GM23248 (cell line): ENCODE data around the gene HDGFL3. TPM values are rescaled to one million over a fixed set of nuclear protein-coding genes. Genes with fewer than 3 reads are reported as not detected.

ENCODE experiments used
- DNase-seq: peaks from one replicate; pipeline ENCODE4 v3.0.0-alpha.2; 2015
- H2AFZ ChIP-seq: fragments of 200-600 bp; sonication (generic); 2 replicates; pipeline ENCODE4 v1.6.1; 2016; ENCODE audit warnings: antibody characterized with exemption
- H3F3A ChIP-seq: fragments of 200-600 bp; sonication (generic); 2 replicates; pipeline ENCODE4 v1.6.1; 2016; ENCODE audit warnings: mild to moderate bottlenecking, antibody characterized with exemption, mixed run types; ENCODE audit not compliant: insufficient read depth
- H3K27ac ChIP-seq: fragments of 200-600 bp; sonication (generic); 2 replicates; pipeline ENCODE4 v1.5.1; 2016; ENCODE audit warnings: mild to moderate bottlenecking
- H3K27me3 ChIP-seq: fragments of 200-600 bp; sonication (generic); replicated peaks from 2 replicates; pipeline ENCODE4 v1.6.1; 2016; ENCODE audit warnings: mild to moderate bottlenecking; ENCODE audit not compliant: insufficient read depth
- H3K36me3 ChIP-seq: fragments of 200-600 bp; sonication (generic); 2 replicates; pipeline ENCODE4 v1.6.1; 2016; ENCODE audit warnings: low read depth, mild to moderate bottlenecking
- H3K4me1 ChIP-seq: fragments of 200-600 bp; sonication (generic); 2 replicates; pipeline ENCODE4 v1.6.1; 2016; ENCODE audit warnings: mild to moderate bottlenecking; ENCODE audit not compliant: insufficient read depth
- H3K4me2 ChIP-seq: fragments of 200-600 bp; sonication (generic); one replicate; pipeline ENCODE4 v1.6.1; 2016; ENCODE audit warnings: mild to moderate bottlenecking; ENCODE audit not compliant: unreplicated experiment
- H3K4me3 ChIP-seq: fragments of 200-600 bp; sonication (generic); 2 replicates; pipeline ENCODE4 v1.5.1; 2016; ENCODE audit warnings: mild to moderate bottlenecking
- H3K79me2 ChIP-seq: fragments of 200-600 bp; sonication (generic); 2 replicates; pipeline ENCODE4 v1.6.1; 2016; ENCODE audit warnings: mild to moderate bottlenecking; ENCODE audit not compliant: insufficient read depth
- H3K9ac ChIP-seq: fragments of 200-600 bp; sonication (generic); 2 replicates; pipeline ENCODE4 v1.6.1; 2016; ENCODE audit warnings: mild to moderate bottlenecking
- H3K9me2 ChIP-seq: fragments of 200-600 bp; sonication (generic); 2 replicates; pipeline ENCODE4 v1.6.1; 2016; ENCODE audit warnings: mixed run types, mild to moderate bottlenecking, moderate library complexity; ENCODE audit not compliant: insufficient read depth
- H3K9me3 ChIP-seq: fragments of 200-600 bp; sonication (generic); one replicate; pipeline ENCODE4 v1.6.1; 2017; ENCODE audit warnings: low read depth
- H4K20me1 ChIP-seq: fragments of 200-600 bp; sonication (generic); 2 replicates; pipeline ENCODE4 v1.6.0; 2016; ENCODE audit not compliant: insufficient read depth
- EZH2 ChIP-seq: fragments of 200-600 bp; sonication (generic); IDR thresholded peaks from 2 replicates; pipeline ENCODE4 v1.6.1; 2018; ENCODE audit warnings: antibody characterized with exemption, mild to moderate bottlenecking; ENCODE audit not compliant: insufficient read depth, poor library complexity, severe bottlenecking
- EZH2phosphoT487 ChIP-seq: fragments of 200-600 bp; sonication (generic); IDR thresholded peaks from 2 replicates; pipeline ENCODE4 v1.6.1; 2018; ENCODE audit warnings: antibody characterized with exemption, moderate library complexity, mild to moderate bottlenecking, low read depth; ENCODE audit not compliant: insufficient read depth
- WGBS, 2 experiments: methylation state at CpG; one replicate each; pipeline ENCODE4 v1.1.6; 2015 to 2017; ENCODE audit warnings: low lambda C conversion rate in 2 of 2, low coverage in 1 of 2; ENCODE audit errors: missing lambda C conversion rate in 2 of 2; 5-methylcytosine and 5-hydroxymethylcytosine counted together
- in situ Hi-C: fragments of 300-500 bp; cut with MboI; formaldehyde crosslinking; loops from 2 replicates; pipeline ENCODE4 v1.15.0; 2020
- polyA plus RNA-seq: library from polyadenylated mRNA; unstranded; fragments of >200 nt; fragmentation: Nextera tagmentation; extraction: Ambion mirVana; gene quantifications from 2 replicates; pipeline ENCODE4 v1.2.1, GENCODE V29; 2016
- total RNA-seq: library from RNA; depleted of rRNA; stranded (reverse); fragments of >200 nt; shearing (Covaris generic); gene quantifications from 2 replicates; pipeline ENCODE4 v1.2.3, GENCODE V29; 2014

Gene HDGFL3
- total and polyA plus RNA-seq, 2 experiments from 2014 or later: 16.2 to 25.0 TPM

DNA sequence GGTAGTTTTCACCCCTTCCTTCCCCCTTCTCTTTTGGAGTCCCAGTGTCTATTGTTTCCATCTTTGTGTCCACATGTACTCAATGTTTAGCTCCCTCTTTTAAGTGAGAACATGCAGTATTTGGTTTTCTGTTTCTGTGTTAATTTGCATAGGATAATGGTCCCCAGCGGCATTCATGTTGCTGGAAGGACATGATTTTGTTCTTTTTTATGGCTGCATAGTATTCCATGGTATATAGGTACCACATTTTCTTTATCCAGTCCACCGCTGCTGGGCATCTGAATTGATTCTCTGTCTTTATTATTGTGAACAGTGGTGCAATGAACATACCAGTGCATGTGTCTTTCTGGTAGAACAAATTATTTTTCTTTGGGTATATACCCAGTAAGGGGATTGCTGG lies 7.7 kb upstream of the HDGFL3 start:
- H3K27ac ChIP-seq: no peak overlapping the region
- no peak overlapping the region for H3K4me3 ChIP-seq
- in situ Hi-C loops: no loop called here
- H3K36me3 ChIP-seq: no peaks in the 10 kb centered on the region
- 0 out of 2 replicates have a peak, but pooled peaks cover 9% of the 10 kb centered on the region for H3K27me3 ChIP-seq
- H3K4me2 ChIP-seq: no peak overlapping the region
- WGBS, 2 experiments: 77 to 81% methylated on average over 2 of the region's 2 CpGs
- H3K4me1 ChIP-seq: peaks cover 7% of the 10 kb centered on the region
- H3K9me3 ChIP-seq: no peaks in the 10 kb centered on the region
- TF ChIP-seq EZH2phosphoT487: no peak
- no peak for TF ChIP-seq EZH2
- no peak for DNase-seq
- H3K9me2 ChIP-seq: no peaks in the 10 kb centered on the region
- H4K20me1 ChIP-seq: no peaks in the 10 kb centered on the region
- H3K79me2 ChIP-seq: no peaks in the 10 kb centered on the region
- H3F3A ChIP-seq: peaks cover 9% of the 10 kb centered on the region; the same call in 1 of the 2 replicates
- no peak overlapping the region for H3K9ac ChIP-seq
- no peak overlapping the region for H2AFZ ChIP-seq

DNA sequence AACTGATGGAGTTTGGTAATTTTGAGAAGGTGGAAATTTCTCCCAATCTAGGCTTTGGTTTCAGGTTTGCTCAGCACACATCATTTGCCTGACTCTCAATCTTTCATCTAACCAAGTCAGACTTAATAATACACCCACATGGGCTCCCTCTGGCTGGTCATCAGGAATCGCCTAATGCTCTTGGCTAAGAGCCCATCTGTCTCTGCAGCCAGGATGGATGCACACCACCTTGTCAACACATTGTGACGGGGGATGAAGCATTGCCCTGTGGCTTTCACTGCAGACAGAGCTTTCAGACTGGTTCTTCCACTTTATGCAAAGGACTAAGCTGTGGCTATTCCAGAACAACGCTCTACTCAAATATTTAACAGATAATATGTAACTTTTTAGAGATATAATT lies 3.0 kb upstream of the HDGFL3 start:
- Histone ChIP-seq H3K27ac (no peak overlapping the region), H3K36me3 (no peaks in the 10 kb centered on the region), H3K9me3 (no peaks in the 10 kb centered on the region), H3K27me3 (0 out of 2 replicates have a peak, but pooled peaks cover 9% of the 10 kb centered on the region), H3F3A (peaks cover 38% of the 10 kb centered on the region), H4K20me1 (no peaks in the 10 kb centered on the region), H2AFZ (no peak overlapping the region), H3K9me2 (no peaks in the 10 kb centered on the region), H3K4me1 (peaks cover 20% of the 10 kb centered on the region), H3K79me2 (peaks cover 9% of the 10 kb centered on the region), H3K9ac (no peak overlapping the region), H3K4me2 (no peak overlapping the region), H3K4me3 (no peak overlapping the region)
- peak; percentile 75 for DNase-seq
- WGBS, 2 experiments: 18% methylated on average over 3 of the region's 3 CpGs
- in situ Hi-C loops: no loop called here
- TF ChIP-seq EZH2phosphoT487: no peak
- TF ChIP-seq EZH2: no peak

GRCh38 chr15:83209333-83209732 lies 1.7 kb upstream of the HDGFL3 start:
- H3K4me2 ChIP-seq: no peak overlapping the region
- H3K4me1 ChIP-seq: peaks cover 27% of the 10 kb centered on the region
- peaks cover 47% of the 10 kb centered on the region for H3F3A ChIP-seq
- H2AFZ ChIP-seq: no peak overlapping the region
- no peaks in the 10 kb centered on the region for H3K36me3 ChIP-seq
- no peaks in the 10 kb centered on the region for H3K9me3 ChIP-seq
- DNase-seq: no peak
- WGBS, 2 experiments: 60 to 64% methylated on average over 5 of the region's 5 CpGs
- H3K4me3 ChIP-seq: no peak overlapping the region
- in situ Hi-C loops: no loop called here
- H3K9me2 ChIP-seq: no peaks in the 10 kb centered on the region
- H3K27ac ChIP-seq: no peak overlapping the region
- H3K9ac ChIP-seq: no peak overlapping the region
- H4K20me1 ChIP-seq: no peaks in the 10 kb centered on the region
- 0 out of 2 replicates have a peak, but pooled peaks cover 4% of the 10 kb centered on the region for H3K27me3 ChIP-seq
- peaks cover 22% of the 10 kb centered on the region for H3K79me2 ChIP-seq
- no peak for TF ChIP-seq EZH2phosphoT487
- TF ChIP-seq EZH2: no peak

GRCh38 chr15:83208367-83208661 lies 691 bp upstream of the HDGFL3 start:
- Histone ChIP-seq H3K9me3 (no peaks in the 10 kb centered on the region), H3K4me3 (peak overlapping the region; percentile 72), H3K79me2 (peaks cover 32% of the 10 kb centered on the region), H4K20me1 (no peaks in the 10 kb centered on the region), H3K9me2 (no peaks in the 10 kb centered on the region), H3K27ac (no peak overlapping the region), H3F3A (peaks cover 47% of the 10 kb centered on the region), H3K27me3 (no peaks in the 10 kb centered on the region), H3K9ac (peak overlapping the region; percentile 85), H2AFZ (peak overlapping the region; percentile 87), H3K4me1 (peaks cover 27% of the 10 kb centered on the region), H3K36me3 (no peaks in the 10 kb centered on the region), H3K4me2 (peak overlapping the region; percentile 81)
- peak; percentile 17 for DNase-seq
- 17 to 25% methylated on average over 11 of the region's 11 CpGs for WGBS, 2 experiments
- TF ChIP-seq EZH2 (no peak), EZH2phosphoT487 (no peak)
- in situ Hi-C loops: no loop called here

DNA sequence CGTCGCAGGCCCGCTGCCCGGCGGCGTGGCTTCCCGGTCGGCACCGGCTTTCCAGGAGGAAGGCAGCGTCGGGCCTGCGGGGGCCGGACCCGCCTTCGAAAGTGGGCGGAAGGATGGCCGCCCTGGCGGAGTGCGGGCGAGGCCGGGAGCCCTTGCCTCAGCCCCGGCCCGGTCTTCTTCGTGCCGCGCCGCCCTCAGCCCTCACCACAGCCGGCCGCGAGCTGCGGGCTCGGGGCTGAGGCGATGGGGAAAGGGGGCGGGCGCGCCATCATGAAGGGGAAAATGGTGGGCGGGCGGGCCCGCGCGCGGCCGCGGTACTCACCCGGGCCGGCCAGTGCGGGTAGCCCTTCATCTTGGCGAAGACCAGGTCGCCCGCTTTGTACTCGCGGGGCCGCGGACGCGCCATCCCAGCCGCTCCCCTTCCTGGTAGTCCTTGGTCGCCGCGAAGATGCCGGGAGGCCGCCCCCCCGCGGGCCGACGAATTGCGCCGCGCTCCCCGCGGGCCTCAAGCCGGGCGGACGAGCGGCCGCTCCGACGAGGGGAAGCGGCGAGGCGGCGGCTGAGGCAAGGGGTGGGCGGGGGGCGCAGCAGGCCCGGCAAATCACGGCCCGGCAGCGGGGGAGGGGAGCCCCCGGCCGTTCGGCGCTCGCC lies 489 bp downstream of the HDGFL3 start:
- Histone ChIP-seq H3K9ac (peak overlapping the region; percentile 85), H3K27me3 (no peaks in the 10 kb centered on the region), H3K4me3 (peak overlapping the region; percentile 72), H3K4me1 (peaks cover 29% of the 10 kb centered on the region), H3K9me3 (no peaks in the 10 kb centered on the region), H3K9me2 (no peaks in the 10 kb centered on the region), H3K36me3 (no peaks in the 10 kb centered on the region), H4K20me1 (no peaks in the 10 kb centered on the region), H3K4me2 (peak overlapping the region; percentile 83), H3K27ac (peak overlapping the region; percentile 27), H3K79me2 (peaks cover 44% of the 10 kb centered on the region), H2AFZ (peak overlapping the region; percentile 83), H3F3A (peaks cover 47% of the 10 kb centered on the region)
- peak; percentile 72 for DNase-seq
- 0 to 1% methylated on average over 41 to 87 of the region's 93 CpGs for WGBS, 2 experiments
- TF ChIP-seq EZH2 (no peak), EZH2phosphoT487 (no peak)
- in situ Hi-C loops: no loop called here
